ENCODE results near the gene VPS29. TPM values are rescaled to one million over a fixed set of nuclear protein-coding genes. Genes with fewer than 3 reads are reported as not detected.

The VPS29 gene
- total RNA-seq, 2 donors from 2014 or later = 39.2 to 62.0 TPM

DNA sequence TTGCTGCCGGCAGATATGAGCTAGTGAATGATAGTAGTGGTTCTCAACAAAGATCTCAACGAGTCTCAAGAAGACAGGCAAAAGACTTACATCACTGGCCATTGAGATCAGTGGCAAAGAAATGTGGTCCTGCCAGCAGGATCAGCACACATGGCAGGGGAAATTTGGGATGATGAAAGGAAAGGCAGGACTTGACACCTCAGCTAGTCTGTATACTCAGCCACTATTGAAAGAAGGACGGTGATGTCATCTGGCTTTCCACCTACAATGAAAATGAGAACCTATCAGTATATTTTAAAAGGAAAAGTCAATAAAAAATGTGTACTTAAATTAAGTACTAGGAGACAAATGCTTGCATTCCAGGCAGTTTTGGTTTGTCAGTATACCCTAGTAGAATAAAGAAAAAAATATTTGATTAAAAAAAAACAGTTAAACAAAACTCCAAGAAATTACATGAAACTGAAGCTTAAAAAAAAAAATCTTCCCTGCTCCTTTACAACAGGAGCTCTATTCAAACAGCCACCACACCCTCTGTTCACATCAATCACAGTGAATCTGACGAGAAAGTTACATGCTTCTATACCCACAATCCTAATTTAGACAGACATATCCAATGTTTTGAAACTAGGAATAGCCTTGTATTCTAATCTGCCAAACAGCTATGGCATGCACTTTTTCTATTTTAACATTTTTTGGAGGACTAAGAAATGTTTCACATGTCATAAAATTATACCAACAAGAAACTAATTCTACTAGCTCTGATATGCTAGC, 35.1 kb upstream of the VPS29 start:
- Histone ChIP-seq H3K4me3 (no peak overlapping the region), H3K4me1 (peaks cover 23% of the 10 kb centered on the region), H3K36me3 (replicated peaks in 1 of 2; ENCODE audit: insufficient read depth in 1 of 2, low read depth in 2 of 2) (peaks cover 0 to 2% of the 10 kb centered on the region in 2 donors), H3K9me3 (no peaks in the 10 kb centered on the region), H3K27me3 (no peaks in the 10 kb centered on the region), H3K27ac (peak overlapping the region in 3 of 4 donors; percentile 28 to 69 (median 57))
- DNase-seq (no peak), ATAC-seq (no peak)
- 67 to 69% methylated on average over 4 of the region's 4 CpGs for WGBS, 2 donors
- TF ChIP-seq POLR2A (IDR thresholded peaks at IDR 0.05) = no peak
- TF ChIP-seq, protein P1, sequence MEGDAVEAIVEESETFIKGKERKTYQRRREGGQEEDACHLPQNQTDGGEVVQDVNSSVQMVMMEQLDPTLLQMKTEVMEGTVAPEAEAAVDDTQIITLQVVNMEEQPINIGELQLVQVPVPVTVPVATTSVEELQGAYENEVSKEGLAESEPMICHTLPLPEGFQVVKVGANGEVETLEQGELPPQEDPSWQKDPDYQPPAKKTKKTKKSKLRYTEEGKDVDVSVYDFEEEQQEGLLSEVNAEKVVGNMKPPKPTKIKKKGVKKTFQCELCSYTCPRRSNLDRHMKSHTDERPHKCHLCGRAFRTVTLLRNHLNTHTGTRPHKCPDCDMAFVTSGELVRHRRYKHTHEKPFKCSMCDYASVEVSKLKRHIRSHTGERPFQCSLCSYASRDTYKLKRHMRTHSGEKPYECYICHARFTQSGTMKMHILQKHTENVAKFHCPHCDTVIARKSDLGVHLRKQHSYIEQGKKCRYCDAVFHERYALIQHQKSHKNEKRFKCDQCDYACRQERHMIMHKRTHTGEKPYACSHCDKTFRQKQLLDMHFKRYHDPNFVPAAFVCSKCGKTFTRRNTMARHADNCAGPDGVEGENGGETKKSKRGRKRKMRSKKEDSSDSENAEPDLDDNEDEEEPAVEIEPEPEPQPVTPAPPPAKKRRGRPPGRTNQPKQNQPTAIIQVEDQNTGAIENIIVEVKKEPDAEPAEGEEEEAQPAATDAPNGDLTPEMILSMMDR (IDR thresholded peaks at IDR 0.05) = no peak
- intact Hi-C loops (cut with DNase I) = no loop called here

DNA sequence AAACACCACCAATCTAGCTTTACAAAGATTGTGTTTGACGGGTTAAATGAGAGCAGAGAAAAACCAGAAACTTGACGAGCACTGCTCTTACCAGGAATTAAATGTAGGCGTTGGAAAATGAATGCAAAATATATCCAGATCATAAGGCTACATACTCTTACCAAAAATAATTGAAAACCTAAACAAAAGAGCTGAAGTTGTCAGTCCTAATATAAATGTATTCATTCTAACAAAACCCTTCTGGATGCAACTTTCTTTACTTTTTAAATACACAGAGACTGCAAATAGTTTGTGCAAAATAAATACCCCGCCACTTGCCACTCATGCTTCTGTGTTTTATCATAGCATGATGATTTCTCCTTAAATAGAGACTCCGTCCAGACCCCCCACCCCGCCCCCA, 32.9 kb upstream of the VPS29 start:
- no peak overlapping the region for H3K4me3 ChIP-seq
- TF ChIP-seq POLR2A (IDR thresholded peaks at IDR 0.05) = no peak
- TF ChIP-seq, protein P1 (IDR thresholded peaks at IDR 0.05) = no peak
- WGBS, 2 donors = 89 to 94% methylated on average over 6 of the region's 6 CpGs
- H3K4me1 ChIP-seq = peaks cover 30% of the 10 kb centered on the region
- H3K27ac ChIP-seq = no peak overlapping the region
- intact Hi-C loops (cut with DNase I) = no loop called here
- ATAC-seq = no peak
- H3K9me3 ChIP-seq = no peaks in the 10 kb centered on the region
- peaks cover 0 to 2% of the 10 kb centered on the region in 2 donors for H3K36me3 ChIP-seq (replicated peaks in 1 of 2; ENCODE audit: insufficient read depth in 1 of 2, low read depth in 2 of 2)
- no peak for DNase-seq
- H3K27me3 ChIP-seq = no peaks in the 10 kb centered on the region

DNA sequence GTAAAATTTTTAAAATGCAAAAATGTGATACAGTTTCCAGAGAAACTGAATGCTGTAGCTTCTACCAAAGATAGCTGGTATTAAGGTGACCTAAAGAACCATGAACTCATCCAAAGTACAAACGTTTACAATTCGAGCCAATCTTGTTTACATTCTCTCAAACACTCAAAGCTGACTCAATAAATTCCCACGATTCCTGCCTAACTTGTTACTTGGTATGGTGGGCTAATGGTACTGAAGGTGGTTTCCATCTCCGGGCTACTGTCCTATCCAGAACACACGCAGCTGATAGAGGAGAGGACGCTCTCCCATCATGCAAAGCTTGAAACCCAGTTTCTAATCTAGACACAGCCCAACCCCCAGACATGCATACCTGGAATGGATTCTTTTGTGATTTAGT, 31.7 kb upstream of the VPS29 start:
- ATAC-seq (no peak), DNase-seq (no peak)
- 29 to 30% methylated on average over 6 of the region's 6 CpGs for WGBS, 2 donors
- Histone ChIP-seq H3K36me3 (replicated peaks in 1 of 2; ENCODE audit: insufficient read depth in 1 of 2, low read depth in 2 of 2) (peaks cover 0 to 2% of the 10 kb centered on the region in 2 donors), H3K27me3 (no peaks in the 10 kb centered on the region), H3K9me3 (no peaks in the 10 kb centered on the region), H3K4me3 (no peak overlapping the region), H3K27ac (no peak overlapping the region), H3K4me1 (peaks cover 28% of the 10 kb centered on the region)
- intact Hi-C loops (cut with DNase I) = no loop called here
- no peak for TF ChIP-seq POLR2A (IDR thresholded peaks at IDR 0.05)
- TF ChIP-seq, protein P1 (IDR thresholded peaks at IDR 0.05) = no peak

DNA sequence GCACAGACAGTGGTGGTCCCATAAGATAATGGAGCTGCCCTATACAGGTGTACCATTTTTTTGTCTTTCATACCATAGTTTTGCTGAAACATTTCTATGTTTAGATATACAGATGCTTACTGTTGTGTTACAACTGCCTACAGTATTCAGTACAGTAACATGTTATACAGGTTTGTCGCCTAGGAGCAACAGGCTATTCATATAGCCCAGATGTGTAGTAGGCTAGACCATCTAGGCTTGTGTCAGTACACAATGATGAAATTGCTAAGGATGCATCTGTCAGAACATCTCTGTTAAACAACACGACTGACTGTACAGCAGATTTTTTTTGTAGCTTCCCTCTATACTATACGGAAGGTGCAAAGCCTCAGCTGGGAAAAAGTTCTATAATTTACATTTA, 30.7 kb upstream of the VPS29 start:
- TF ChIP-seq POLR2A (IDR thresholded peaks at IDR 0.05) = no peak
- TF ChIP-seq, protein P1 (IDR thresholded peaks at IDR 0.05) = no peak
- Histone ChIP-seq H3K4me3 (no peak overlapping the region), H3K9me3 (no peaks in the 10 kb centered on the region), H3K4me1 (peaks cover 18% of the 10 kb centered on the region), H3K36me3 (replicated peaks in 1 of 2; ENCODE audit: insufficient read depth in 1 of 2, low read depth in 2 of 2) (peaks cover 0 to 2% of the 10 kb centered on the region in 2 donors), H3K27me3 (no peaks in the 10 kb centered on the region), H3K27ac (no peak overlapping the region)
- DNase-seq (no peak), ATAC-seq (no peak)
- 80 to 82% methylated on average over 3 of the region's 3 CpGs for WGBS, 2 donors
- intact Hi-C loops (cut with DNase I) = no loop called here
